Neural crest cell (in vitro differentiated cells): ENCODE results near the gene FOXI2. TPM values are rescaled to one million over a fixed set of nuclear protein-coding genes. Genes with fewer than 3 reads are reported as not detected.

ENCODE experiments used
- DNase-seq: peaks from one replicate; pipeline ENCODE4 v3.0.0; 2021; ENCODE audit warnings: low read depth, mixed read lengths, low spot score
- H3K27ac Mint-ChIP-seq: one replicate; pipeline ENCODE4 v1.8.0; 2021; ENCODE audit warnings: mild to moderate bottlenecking, mixed read lengths; ENCODE audit not compliant: unreplicated experiment
- H3K27me3 Mint-ChIP-seq: 2 replicates; pipeline ENCODE4 v1.8.0; 2021; ENCODE audit warnings: low read depth, mild to moderate bottlenecking, mixed read lengths
- H3K36me3 Mint-ChIP-seq: 2 replicates; pipeline ENCODE4 v1.8.0; 2021; ENCODE audit warnings: low read depth, mild to moderate bottlenecking, mixed read lengths
- H3K4me1 Mint-ChIP-seq: 2 replicates; pipeline ENCODE4 v1.8.0; 2021; ENCODE audit warnings: mixed read lengths
- H3K4me3 Mint-ChIP-seq: one replicate; pipeline ENCODE4 v1.8.0; 2021; ENCODE audit warnings: mild to moderate bottlenecking, mixed read lengths
- H3K9me3 Mint-ChIP-seq: 2 replicates; pipeline ENCODE4 v1.8.0; 2021; ENCODE audit warnings: mixed read lengths
- total RNA-seq: library from RNA; stranded (reverse); gene quantifications from 2 replicates; pipeline ENCODE4 v1.2.1, GENCODE V29; 2021
- TF ChIP-seq, protein P1 (sequence below): fragments of 200-600 bp; sonication (generic); conservative IDR thresholded peaks from 2 replicates; pipeline ENCODE4 v1.5.0; 2021; ENCODE audit warnings: antibody characterized with exemption, mild to moderate bottlenecking

Gene FOXI2
- total RNA-seq, 1 donor from 2014 or later, result not detected

DNA sequence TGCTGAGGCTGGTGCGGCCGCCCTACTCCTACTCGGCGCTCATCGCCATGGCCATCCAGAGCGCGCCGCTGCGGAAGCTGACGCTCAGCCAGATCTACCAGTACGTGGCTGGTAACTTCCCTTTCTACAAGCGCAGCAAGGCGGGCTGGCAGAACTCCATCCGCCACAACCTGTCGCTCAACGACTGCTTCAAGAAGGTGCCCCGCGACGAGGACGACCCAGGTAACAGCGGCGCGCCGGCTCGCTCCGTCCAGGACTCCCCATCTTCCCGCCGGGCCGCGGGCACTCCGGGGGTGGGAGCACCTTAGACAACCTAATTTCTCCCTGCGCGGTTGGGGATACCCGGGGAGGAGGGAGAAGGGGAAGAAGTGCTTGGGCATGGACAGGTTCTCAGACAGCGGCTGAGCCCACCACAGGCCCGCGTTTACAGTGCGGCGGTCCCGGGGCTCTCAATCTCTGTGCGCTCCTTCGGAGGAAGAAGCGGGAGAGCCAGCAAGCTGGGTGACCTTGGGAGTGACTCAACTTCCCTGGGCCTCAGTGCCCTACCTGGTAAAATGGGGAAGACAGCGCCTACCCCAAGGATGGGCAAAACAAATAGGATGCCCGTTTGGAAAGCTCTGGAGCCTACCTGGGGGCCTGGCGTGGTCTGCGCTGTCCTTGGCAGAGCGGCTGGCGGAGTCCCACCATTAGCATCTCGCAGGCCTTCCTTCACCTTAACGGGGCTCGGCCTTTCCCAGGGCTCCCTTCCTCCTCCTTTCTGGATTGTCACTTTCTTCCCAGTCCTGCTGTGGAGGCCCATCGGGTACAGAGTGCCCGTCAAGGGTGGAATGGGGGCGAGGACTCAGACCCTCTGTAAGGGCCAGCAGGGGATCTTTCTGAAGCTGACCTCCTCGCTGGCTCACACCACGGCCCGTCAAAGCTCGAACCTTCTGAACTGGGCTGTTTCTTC, 852 bp downstream of the FOXI2 start:
- Mint-ChIP-seq H3K4me3 (no peak overlapping the region), H3K27me3 (peaks cover 94% of the 10 kb centered on the region), H3K9me3 (no peaks in the 10 kb centered on the region), H3K36me3 (peaks cover 4% of the 10 kb centered on the region), H3K27ac (no peak overlapping the region), H3K4me1 (no peaks in the 10 kb centered on the region)
- DNase-seq, result peak; percentile 4
- TF ChIP-seq, protein P1, sequence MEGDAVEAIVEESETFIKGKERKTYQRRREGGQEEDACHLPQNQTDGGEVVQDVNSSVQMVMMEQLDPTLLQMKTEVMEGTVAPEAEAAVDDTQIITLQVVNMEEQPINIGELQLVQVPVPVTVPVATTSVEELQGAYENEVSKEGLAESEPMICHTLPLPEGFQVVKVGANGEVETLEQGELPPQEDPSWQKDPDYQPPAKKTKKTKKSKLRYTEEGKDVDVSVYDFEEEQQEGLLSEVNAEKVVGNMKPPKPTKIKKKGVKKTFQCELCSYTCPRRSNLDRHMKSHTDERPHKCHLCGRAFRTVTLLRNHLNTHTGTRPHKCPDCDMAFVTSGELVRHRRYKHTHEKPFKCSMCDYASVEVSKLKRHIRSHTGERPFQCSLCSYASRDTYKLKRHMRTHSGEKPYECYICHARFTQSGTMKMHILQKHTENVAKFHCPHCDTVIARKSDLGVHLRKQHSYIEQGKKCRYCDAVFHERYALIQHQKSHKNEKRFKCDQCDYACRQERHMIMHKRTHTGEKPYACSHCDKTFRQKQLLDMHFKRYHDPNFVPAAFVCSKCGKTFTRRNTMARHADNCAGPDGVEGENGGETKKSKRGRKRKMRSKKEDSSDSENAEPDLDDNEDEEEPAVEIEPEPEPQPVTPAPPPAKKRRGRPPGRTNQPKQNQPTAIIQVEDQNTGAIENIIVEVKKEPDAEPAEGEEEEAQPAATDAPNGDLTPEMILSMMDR, result no peak

GRCh38 chr10:127738512-127739424, 1.8 kb downstream of the FOXI2 start:
- H3K4me3 Mint-ChIP-seq, result no peak overlapping the region
- DNase-seq, result no peak

GRCh38 chr10:127739908-127740307, 2.9 kb downstream of the FOXI2 start:
- no peaks in the 10 kb centered on the region for H3K36me3 Mint-ChIP-seq
- DNase-seq, result no peak
- H3K27ac Mint-ChIP-seq, result no peak overlapping the region
- TF ChIP-seq, protein P1, result no peak
- H3K4me3 Mint-ChIP-seq, result no peak overlapping the region
- peaks cover 84% of the 10 kb centered on the region for H3K27me3 Mint-ChIP-seq
- no peaks in the 10 kb centered on the region for H3K4me1 Mint-ChIP-seq
- H3K9me3 Mint-ChIP-seq, result no peaks in the 10 kb centered on the region

More at GRCh38 chr10:127738512-127739424, 1.8 kb downstream of the FOXI2 start:
- Mint-ChIP-seq H3K27ac (no peak overlapping the region), H3K4me1 (no peaks in the 10 kb centered on the region), H3K36me3 (no peaks in the 10 kb centered on the region), H3K27me3 (peaks cover 90% of the 10 kb centered on the region), H3K9me3 (no peaks in the 10 kb centered on the region)
- TF ChIP-seq, protein P1, result no peak

DNA sequence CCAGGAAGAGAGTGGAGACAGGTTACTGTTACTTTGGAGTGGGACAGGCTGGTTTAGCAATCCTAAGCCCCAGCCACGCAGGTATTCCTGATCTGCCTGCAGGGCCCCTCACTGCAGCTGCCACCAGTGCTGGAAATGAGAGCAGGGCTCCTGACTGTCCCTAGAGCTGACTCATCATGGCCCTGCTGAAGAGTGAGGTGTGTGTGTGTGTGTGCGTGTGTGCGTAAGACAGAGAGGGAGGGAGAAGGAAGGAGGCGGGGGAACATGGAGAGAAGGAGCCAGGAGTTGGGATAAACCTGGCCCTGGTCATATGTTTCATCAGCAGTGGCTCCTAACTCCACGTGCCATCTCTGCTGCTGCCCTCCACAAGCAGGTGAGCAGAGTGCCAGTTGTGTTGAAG, 3.6 kb downstream of the FOXI2 start:
- no peaks in the 10 kb centered on the region for H3K4me1 Mint-ChIP-seq

DNA sequence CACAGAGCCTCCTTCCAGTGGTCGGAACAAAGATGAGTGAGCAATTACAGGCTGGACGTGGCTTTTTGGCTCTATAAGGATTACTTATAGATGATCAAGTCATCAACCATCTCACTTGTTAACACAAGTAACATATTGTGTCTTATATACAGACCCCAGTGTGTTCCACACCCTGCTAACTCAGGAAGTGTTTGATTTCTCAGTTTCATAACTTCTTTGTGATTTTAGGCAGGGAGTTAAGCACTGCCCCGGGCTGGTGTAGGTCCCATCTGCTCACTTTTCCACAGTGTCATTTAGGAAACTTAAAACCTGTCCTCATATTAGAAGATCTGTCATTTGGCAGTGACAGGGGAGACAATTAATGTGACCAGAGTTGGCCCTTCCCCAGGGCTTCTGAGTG, 6.2 kb downstream of the FOXI2 start:
- Mint-ChIP-seq H3K4me3 (no peak overlapping the region), H3K36me3 (no peaks in the 10 kb centered on the region), H3K9me3 (no peaks in the 10 kb centered on the region), H3K4me1 (peaks cover 5% of the 10 kb centered on the region), H3K27ac (no peak overlapping the region), H3K27me3 (peaks cover 59% of the 10 kb centered on the region)
- TF ChIP-seq, protein P1, result no peak
- no peak for DNase-seq

More for the DNA sequence above, 3.6 kb downstream of the FOXI2 start:
- no peak for DNase-seq
- Mint-ChIP-seq H3K27ac (no peak overlapping the region), H3K36me3 (no peaks in the 10 kb centered on the region), H3K9me3 (no peaks in the 10 kb centered on the region), H3K27me3 (peaks cover 82% of the 10 kb centered on the region), H3K4me3 (no peak overlapping the region)
- TF ChIP-seq, protein P1, result no peak
